HepG2 (cell line): Measurements from ENCODE around the gene RAB40C. TPM values are rescaled to one million over a fixed set of nuclear protein-coding genes. Genes with fewer than 3 reads are reported as not detected.

Experiments used
- ATF7-NPFF ChIP-seq: sonication (generic); formaldehyde crosslinking; IDR thresholded peaks from 2 replicates; pipeline ENCODE4 v1.8.1; 2023; ENCODE audit warnings: mild to moderate bottlenecking, low read depth, missing genetic modification reagents, moderate library complexity
- BRF2 ChIP-seq: sonication (generic); formaldehyde crosslinking; IDR thresholded peaks from 2 replicates; pipeline ENCODE4 v1.8.1; 2022; ENCODE audit warnings: mild to moderate bottlenecking, missing genetic modification reagents
- CBX2 ChIP-seq, 2 experiments: fragments of 200-600 bp in 1 of 2; sonication (generic); formaldehyde crosslinking in 1 of 2; IDR thresholded peaks; 2 replicates each; pipeline versions ENCODE4 v1.7.0 to v1.8.1; 2018 to 2022; ENCODE audit warnings: low read depth in 2 of 2, low read length in 1 of 2, mild to moderate bottlenecking in 1 of 2, missing genetic modification reagents in 1 of 2
- CREB3 ChIP-seq: sonication (generic); formaldehyde crosslinking; IDR thresholded peaks from 2 replicates; pipeline ENCODE4 v1.5.0; 2020; ENCODE audit warnings: missing genetic modification reagents
- HNRNPLL ChIP-seq: fragments of 200-400 bp; formaldehyde crosslinking; IDR thresholded peaks from 2 replicates; pipeline ENCODE4 v1.6.1; 2017; ENCODE audit warnings: mild to moderate bottlenecking, low read depth, low read length; ENCODE audit not compliant: poor library complexity, severe bottlenecking
- TMF1 ChIP-seq: sonication (generic); formaldehyde crosslinking; IDR thresholded peaks from 2 replicates; pipeline ENCODE4 v1.8.1; 2022; ENCODE audit warnings: low read depth, missing genetic modification reagents
- YEATS4 ChIP-seq: sonication (generic); formaldehyde crosslinking; IDR thresholded peaks from 2 replicates; pipeline ENCODE4 v1.4.0; 2020; ENCODE audit warnings: missing genetic modification reagents, borderline replicate concordance
- ZFAT ChIP-seq: sonication (generic); formaldehyde crosslinking; conservative IDR thresholded peaks from 2 replicates; pipeline ENCODE4 v1.8.1; 2023; ENCODE audit warnings: missing genetic modification reagents, inconsistent platforms
- ZFYVE20 ChIP-seq: sonication (generic); formaldehyde crosslinking; IDR thresholded peaks from 2 replicates; pipeline ENCODE4 v1.8.0; 2023; ENCODE audit warnings: low read depth, mild to moderate bottlenecking, moderate library complexity, missing genetic modification reagents, borderline replicate concordance
- ZNF224 ChIP-seq: sonication (generic); formaldehyde crosslinking; IDR thresholded peaks from 2 replicates; pipeline ENCODE4 v1.5.0; 2020; ENCODE audit warnings: mild to moderate bottlenecking, missing genetic modification reagents
- ZNF292 ChIP-seq: sonication (generic); formaldehyde crosslinking; IDR thresholded peaks from 2 replicates; pipeline ENCODE4 v1.8.1; 2022; ENCODE audit warnings: mild to moderate bottlenecking, low read depth, missing genetic modification reagents, borderline replicate concordance
- ZNF337 ChIP-seq: sonication (generic); formaldehyde crosslinking; IDR thresholded peaks from 2 replicates; pipeline ENCODE4 v1.5.1; 2020; ENCODE audit warnings: missing genetic modification reagents, low read depth, mild to moderate bottlenecking, borderline replicate concordance
- ZNF451 ChIP-seq: sonication (generic); formaldehyde crosslinking; IDR thresholded peaks from 2 replicates; pipeline ENCODE4 v1.5.0; 2020; ENCODE audit warnings: mild to moderate bottlenecking, missing genetic modification reagents
- ZNF484 ChIP-seq: sonication (generic); formaldehyde crosslinking; IDR thresholded peaks from 2 replicates; pipeline ENCODE4 v1.5.1; 2020; ENCODE audit warnings: mild to moderate bottlenecking, low read depth, missing genetic modification reagents, borderline replicate concordance
- ZNF761 ChIP-seq: sonication (generic); formaldehyde crosslinking; conservative IDR thresholded peaks from 2 replicates; pipeline ENCODE4 v1.4.0; 2020; ENCODE audit warnings: mild to moderate bottlenecking, missing genetic modification reagents
- polyA plus RNA-seq, 8 experiments: library from polyadenylated mRNA; depleted of rRNA in 3 of 8; stranded (reverse) in 7 of 8; unstranded in 1 of 8; fragments of >200 nt; fragmentation: Illumina TruSeq in 4 of 8; extraction: Trizol in 4 of 8; gene quantifications; 2 replicates each; pipeline versions ENCODE4 v1.2.1 to v1.2.3, GENCODE V29; 2011 to 2016; ENCODE audit warnings: low read depth in 4 of 8, missing spikeins in 1 of 8, mixed read lengths in 1 of 8; ENCODE audit not compliant: insufficient read depth in 1 of 8
- total RNA-seq, 5 experiments: library from RNA; depleted of rRNA; stranded (reverse); fragments of >200 nt; fragmentation: Illumina TruSeq; extraction: Trizol; gene quantifications; 2 replicates each; pipeline ENCODE4 v1.2.3, GENCODE V29; 2016; ENCODE audit warnings: low read depth in 1 of 5
- TF ChIP-seq, protein P1 (sequence below): sonication (generic); formaldehyde crosslinking; IDR thresholded peaks from 2 replicates; pipeline ENCODE4 v1.4.0; 2020; ENCODE audit warnings: mild to moderate bottlenecking, missing genetic modification reagents
- TF ChIP-seq, protein P2 (sequence below): sonication (generic); formaldehyde crosslinking; IDR thresholded peaks from 2 replicates; pipeline ENCODE4 v1.8.1; 2023; ENCODE audit warnings: mild to moderate bottlenecking, missing genetic modification reagents, borderline replicate concordance
- TF ChIP-seq, protein P3 (sequence below): sonication (generic); formaldehyde crosslinking; IDR thresholded peaks from 2 replicates; pipeline ENCODE4 v1.4.0; 2020; ENCODE audit warnings: missing genetic modification reagents
- TF ChIP-seq, protein P4 (sequence below): sonication (generic); formaldehyde crosslinking; IDR thresholded peaks from 2 replicates; pipeline ENCODE4 v1.5.1; 2020; ENCODE audit warnings: missing genetic modification reagents, mild to moderate bottlenecking, borderline replicate concordance
- TF ChIP-seq, protein P5 (sequence below): IDR thresholded peaks from 2 replicates; pipeline ENCODE4 v1.6.1; 2016; ENCODE audit warnings: low read depth, borderline replicate concordance

The RAB40C gene
- total and polyA plus RNA-seq, 2 of the 13 experiments (the other 11 are each of a cell fraction or from before 2014, with no cell fraction given): 7.7 to 11.5 TPM

DNA sequence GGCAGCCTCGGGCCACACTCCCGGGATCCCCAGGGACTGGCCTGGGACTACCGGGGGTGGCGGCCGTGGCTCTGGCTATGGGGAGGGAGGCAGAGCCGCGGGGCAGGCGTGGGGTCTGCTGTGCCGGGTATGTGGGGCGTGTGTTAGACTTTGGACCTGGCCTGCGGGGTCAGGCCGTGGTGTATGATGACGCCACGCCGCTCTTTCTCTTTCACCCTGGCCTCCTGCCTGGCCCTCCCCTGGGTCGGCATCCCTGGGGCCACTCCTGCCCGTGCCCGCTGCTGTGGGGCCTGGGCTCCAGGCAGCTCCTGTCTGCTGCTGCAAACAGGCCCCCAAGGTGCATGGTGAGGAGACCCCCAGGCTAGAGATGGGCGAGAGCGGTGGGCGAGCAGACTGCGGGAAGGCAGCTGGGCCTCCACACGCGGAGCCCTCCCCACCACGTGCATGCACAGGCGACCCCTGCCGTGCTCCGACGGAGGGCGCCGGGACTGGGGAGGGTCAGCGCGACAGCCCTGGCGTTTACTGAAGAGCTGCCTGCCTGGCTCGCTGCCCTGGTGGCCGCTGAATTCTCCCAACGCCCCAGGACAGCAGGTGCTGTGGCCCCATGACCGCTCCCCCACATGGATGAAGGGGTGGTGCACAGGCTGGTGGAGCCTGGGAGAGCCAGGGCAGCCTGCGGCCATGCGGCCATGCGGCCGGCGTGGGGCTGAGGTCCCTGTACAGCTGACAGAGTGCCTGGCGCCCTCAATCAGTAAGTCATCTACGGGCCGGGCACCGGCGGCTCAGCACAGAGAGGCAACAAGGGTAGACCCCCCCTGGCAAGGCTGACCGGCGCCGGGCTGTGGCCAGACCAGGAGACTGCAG, 46.3 kb upstream of the RAB40C start (continued):
- TF ChIP-seq ZNF451 (CRISPR knock-in tag) (peak; percentile 34; the same call in 1 of the 2 replicates), CREB3 (CRISPR knock-in tag) (no peak), BRF2 (no peak), ZFAT (CRISPR knock-in tag) (no peak), ZNF224 (CRISPR knock-in tag) (no peak), HNRNPLL (peak; percentile 48), ZNF761 (CRISPR knock-in tag) (no peak), ZNF337 (CRISPR knock-in tag) (no peak), ZFYVE20 (CRISPR knock-in tag) (no peak), ZNF484 (CRISPR knock-in tag) (no peak), YEATS4 (CRISPR knock-in tag) (peak; percentile 88), TMF1 (CRISPR knock-in tag) (no peak), ZNF292 (CRISPR knock-in tag) (no peak), CBX2 (IDR thresholded peaks at IDR 0.05; ENCODE audit: low read depth, low read length) (no peak), CBX2 (CRISPR knock-in tag; IDR thresholded peaks at IDR 0.05; ENCODE audit: low read depth) (no peak), ATF7-NPFF (no peak; the same call in 1 of the 2 replicates)
- TF ChIP-seq, protein P1, sequence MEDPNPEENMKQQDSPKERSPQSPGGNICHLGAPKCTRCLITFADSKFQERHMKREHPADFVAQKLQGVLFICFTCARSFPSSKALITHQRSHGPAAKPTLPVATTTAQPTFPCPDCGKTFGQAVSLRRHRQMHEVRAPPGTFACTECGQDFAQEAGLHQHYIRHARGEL: 0 out of 2 replicates have a peak, but pooled peaks have one; percentile 34
- TF ChIP-seq, protein P2, sequence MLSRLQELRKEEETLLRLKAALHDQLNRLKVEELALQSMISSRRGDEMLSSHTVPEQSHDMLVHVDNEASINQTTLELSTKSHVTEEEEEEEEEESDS (CRISPR knock-in tag): no peak
- TF ChIP-seq, protein P3, sequence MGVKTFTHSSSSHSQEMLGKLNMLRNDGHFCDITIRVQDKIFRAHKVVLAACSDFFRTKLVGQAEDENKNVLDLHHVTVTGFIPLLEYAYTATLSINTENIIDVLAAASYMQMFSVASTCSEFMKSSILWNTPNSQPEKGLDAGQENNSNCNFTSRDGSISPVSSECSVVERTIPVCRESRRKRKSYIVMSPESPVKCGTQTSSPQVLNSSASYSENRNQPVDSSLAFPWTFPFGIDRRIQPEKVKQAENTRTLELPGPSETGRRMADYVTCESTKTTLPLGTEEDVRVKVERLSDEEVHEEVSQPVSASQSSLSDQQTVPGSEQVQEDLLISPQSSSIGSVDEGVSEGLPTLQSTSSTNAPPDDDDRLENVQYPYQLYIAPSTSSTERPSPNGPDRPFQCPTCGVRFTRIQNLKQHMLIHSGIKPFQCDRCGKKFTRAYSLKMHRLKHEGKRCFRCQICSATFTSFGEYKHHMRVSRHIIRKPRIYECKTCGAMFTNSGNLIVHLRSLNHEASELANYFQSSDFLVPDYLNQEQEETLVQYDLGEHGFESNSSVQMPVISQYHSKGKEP (CRISPR knock-in tag): no peak
- TF ChIP-seq, protein P4, sequence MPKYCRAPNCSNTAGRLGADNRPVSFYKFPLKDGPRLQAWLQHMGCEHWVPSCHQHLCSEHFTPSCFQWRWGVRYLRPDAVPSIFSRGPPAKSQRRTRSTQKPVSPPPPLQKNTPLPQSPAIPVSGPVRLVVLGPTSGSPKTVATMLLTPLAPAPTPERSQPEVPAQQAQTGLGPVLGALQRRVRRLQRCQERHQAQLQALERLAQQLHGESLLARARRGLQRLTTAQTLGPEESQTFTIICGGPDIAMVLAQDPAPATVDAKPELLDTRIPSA (CRISPR knock-in tag): no peak
- TF ChIP-seq, protein P5, sequence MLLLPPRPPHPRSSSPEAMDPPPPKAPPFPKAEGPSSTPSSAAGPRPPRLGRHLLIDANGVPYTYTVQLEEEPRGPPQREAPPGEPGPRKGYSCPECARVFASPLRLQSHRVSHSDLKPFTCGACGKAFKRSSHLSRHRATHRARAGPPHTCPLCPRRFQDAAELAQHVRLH: peak; percentile 82
